Heart left ventricle (tissue), 13 donors: ENCODE data around the gene FAM83B.

ENCODE experiments used
- CTCF ChIP-seq, 12 donors: fragments of 200-600 bp; sonication (generic) in 4 of 12; IDR thresholded peaks; one replicate each; pipeline versions ENCODE4 v1.5.0 to v1.8.0; 2018 to 2022; ENCODE audit warnings: antibody characterized with exemption in 12 of 12, mild to moderate bottlenecking in 5 of 12
- POLR2A ChIP-seq, 2 donors: fragments of 450-650 bp; IDR thresholded peaks; one replicate each; pipeline ENCODE4 v1.6.1; 2017; ENCODE audit warnings: antibody characterized with exemption in 2 of 2, mild to moderate bottlenecking in 2 of 2, moderate library complexity in 2 of 2
- donor health status: ischemic (EF 13 %, LVEDD 7.1; RV severe dilation, severe dysfunction).
- donor health status: DM: no; HTN: yes; CAD: no.
- donor health status: DM: no; HTN: no; CAD: no.
- donor health status: ischemic (EF 25% LVEDD 6.9; RV normal size, moderate dysfunction).
- donor health status: ischemic (EF 25% LVEDD 5.7; RV mildly dilated, moderate dysfunction).
- donor health status: ischemic (EF 35%, LVEDD 5.7; RV mildly dilated, moderate dysfunction).
- donor health status: nonischemic (EF 11% LVEDD 7.7; RV severe dilation, severe dysfunction).
- donor health status: DM: yes; HTN: yes; CAD: no.
- donor health status: PGD.
- donor health status: ischemic (EF 29% LVEDD 5.4; RV normal size, mild dysfunction).
- donor health status: nonischemic (EF 23%, LVEDD 6.1; RV moderate dilation, normal function).

GRCh38 chr6:54860739-54861138 is 14.2 kb downstream of the FAM83B start:
- TF ChIP-seq CTCF (IDR thresholded peaks at IDR 0.05) (no peak), POLR2A (IDR thresholded peaks at IDR 0.05) (no peak)
